GM12878 (cell line): ENCODE measurements around the gene NR6A1.

Experiments used
- ATF2 ChIP-seq: IDR thresholded peaks from 2 replicates; pipeline ENCODE4 v1.6.1; 2012; ENCODE audit warnings: low read length, inconsistent platforms
- CTCF ChIP-seq, 3 experiments: IDR thresholded peaks in 2 of 3; conservative IDR thresholded peaks in 1 of 3; 2 replicates each; pipeline ENCODE4 v1.5.1; 2011; ENCODE audit warnings: low read depth in 3 of 3, low read length in 3 of 3, mild to moderate bottlenecking in 3 of 3, control low read depth in 2 of 3, moderate library complexity in 2 of 3, inconsistent platforms in 1 of 3, mixed read lengths in 1 of 3; ENCODE audit not compliant: control insufficient read depth in 2 of 3, insufficient read depth in 1 of 3; ENCODE audit errors: extremely low read depth in 1 of 3
- HDAC2 ChIP-seq: fragments of 200-600 bp; sonication (generic); IDR thresholded peaks from 2 replicates; pipeline ENCODE4 v1.6.1; 2017

GRCh38 chr9:124762633-124763032, 8.5 kb downstream of the NR6A1 start:
- TF ChIP-seq CTCF (IDR thresholded peaks at IDR 0.05 in 2 of 3, conservative IDR thresholded peaks at IDR 0.05 in 1 of 3; ENCODE audit: control insufficient read depth in 2 of 3, extremely low read depth in 1 of 3, insufficient read depth in 1 of 3, low read depth in 3 of 3, low read length in 3 of 3): no peak
- no peak for TF ChIP-seq ATF2
- TF ChIP-seq HDAC2: no peak
